Middle frontal gyrus (tissue), 1 donor: ENCODE data around the gene WIPF3.

ENCODE experiments used
- DNase-seq: peaks from one replicate; pipeline ENCODE4 v3.0.0-alpha.2; 2015; ENCODE audit warnings: low spot score; ENCODE audit errors: extremely low spot score

The WIPF3 gene

DNA sequence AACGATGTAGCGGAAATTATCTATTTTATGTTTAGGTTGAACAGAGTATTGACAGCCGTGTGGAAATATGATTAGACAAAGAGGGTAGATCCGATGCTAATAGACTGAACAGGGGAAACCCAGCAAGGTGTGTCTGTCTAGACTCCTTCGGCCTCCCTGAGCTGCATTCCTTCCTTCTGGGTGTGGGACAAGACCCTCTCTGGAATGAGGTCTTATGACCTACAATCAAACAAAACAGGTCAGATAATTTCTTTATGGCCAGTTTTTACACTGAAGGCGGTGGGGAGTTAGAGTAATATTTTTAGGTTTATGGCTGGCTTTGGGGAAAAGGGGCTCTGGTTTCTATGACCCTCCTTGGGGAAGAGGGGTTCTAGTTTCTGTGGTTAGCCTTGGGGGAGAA, 41.2 kb downstream of the WIPF3 start:
- DNase-seq, result no peak

GRCh38 chr7:29847916-29848315, 41.6 kb downstream of the WIPF3 start:
- DNase-seq, result no peak

GRCh38 chr7:29848941-29849340, 42.6 kb downstream of the WIPF3 start:
- no peak for DNase-seq

DNA sequence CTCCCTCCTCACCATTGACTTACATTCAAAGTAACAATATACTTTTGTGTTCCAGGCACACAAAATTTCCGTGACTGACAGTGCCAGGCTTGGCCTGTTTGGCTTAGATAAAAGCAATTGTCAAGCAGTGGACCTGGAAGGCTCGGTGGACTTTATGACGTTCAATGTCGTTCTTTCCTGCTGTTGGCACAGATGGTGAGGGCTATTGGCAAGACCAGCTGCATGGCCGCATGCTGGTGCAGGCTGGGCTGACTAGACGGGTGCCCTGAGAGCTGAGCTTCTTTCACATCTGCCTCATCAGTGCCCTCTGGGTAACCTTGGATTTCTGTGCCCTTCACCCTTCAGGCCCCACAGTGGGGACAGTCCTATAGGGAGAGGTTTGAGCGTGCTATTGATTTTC, 45.2 kb downstream of the WIPF3 start:
- DNase-seq, result no peak

DNA sequence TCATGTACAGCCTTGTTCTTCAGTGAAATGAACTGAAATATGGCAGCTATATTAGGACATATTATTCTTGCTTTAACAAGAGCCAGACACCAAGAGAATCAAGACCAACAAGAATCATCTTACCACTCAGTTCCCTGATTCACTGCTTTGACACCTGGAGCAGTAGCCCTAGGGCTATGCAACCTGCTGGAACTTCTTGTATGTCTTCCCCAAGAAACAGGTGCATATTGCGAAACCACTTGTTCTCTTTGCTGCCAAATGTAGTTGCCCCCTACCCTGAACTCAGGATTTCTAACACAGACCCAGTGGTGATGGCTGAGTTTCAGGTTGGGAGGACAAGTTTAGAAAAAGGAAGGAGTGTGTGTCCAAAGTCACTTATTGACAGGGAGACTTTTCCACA, 46.1 kb downstream of the WIPF3 start:
- no peak for DNase-seq

DNA sequence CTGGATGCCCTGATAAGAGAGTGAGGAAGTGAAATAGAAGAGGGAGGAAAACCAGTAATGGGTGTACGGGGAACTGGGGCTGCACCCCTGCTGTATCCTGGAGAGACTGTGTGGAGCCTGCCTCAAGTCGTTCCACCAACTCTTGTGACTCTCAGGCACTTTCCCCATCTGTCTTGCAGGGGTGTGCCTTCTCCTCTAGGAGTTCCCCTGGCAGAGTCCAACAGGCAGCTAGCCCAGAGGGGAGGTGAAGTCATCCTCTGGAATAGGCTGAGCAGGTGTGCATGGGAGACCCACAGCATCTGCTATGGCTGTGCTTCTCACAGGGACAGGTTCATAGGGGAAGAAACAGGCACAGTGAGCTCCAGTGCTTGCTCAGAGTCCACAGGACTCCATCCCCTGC, 46.8 kb downstream of the WIPF3 start:
- DNase-seq, result no peak

- no peak for DNase-seq
Observed at GRCh38 chr7:29853789-29854188, 47.5 kb downstream of the WIPF3 start.

DNA sequence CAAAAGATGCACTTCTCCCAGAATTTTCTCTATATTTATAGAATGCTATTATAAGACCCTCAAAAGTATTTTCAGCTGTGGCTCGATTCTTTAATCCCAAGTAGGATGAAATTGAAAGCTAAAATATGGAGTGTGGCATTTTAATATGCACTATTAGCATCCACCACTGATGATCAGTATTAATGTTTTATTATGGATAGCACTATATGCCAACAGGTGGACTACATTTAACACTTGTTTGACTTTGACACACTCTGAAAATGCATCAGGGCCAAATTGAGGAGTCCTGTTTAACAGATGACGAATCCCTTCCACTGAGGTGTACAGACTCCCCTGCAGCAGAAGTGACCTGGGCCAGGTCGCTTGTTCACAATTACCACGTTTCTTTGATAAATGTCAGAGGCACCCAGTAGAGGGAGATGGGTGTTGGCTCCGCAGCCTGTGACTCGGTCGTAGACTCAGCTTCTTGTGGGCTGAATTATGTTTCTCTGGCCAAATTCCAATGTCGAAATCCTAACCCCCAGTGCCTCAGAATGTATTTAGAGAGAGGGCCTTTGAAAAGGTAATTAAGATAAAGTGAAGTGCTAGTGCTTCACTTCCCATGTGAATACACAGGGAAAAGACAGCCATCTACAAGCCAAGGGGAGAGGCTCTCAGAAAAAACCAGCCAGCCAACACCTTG, 48.1 kb downstream of the WIPF3 start:
- DNase-seq, result no peak

- no peak for DNase-seq
Observed at GRCh38 chr7:29857654-29858053, 51.3 kb downstream of the WIPF3 start.

DNA sequence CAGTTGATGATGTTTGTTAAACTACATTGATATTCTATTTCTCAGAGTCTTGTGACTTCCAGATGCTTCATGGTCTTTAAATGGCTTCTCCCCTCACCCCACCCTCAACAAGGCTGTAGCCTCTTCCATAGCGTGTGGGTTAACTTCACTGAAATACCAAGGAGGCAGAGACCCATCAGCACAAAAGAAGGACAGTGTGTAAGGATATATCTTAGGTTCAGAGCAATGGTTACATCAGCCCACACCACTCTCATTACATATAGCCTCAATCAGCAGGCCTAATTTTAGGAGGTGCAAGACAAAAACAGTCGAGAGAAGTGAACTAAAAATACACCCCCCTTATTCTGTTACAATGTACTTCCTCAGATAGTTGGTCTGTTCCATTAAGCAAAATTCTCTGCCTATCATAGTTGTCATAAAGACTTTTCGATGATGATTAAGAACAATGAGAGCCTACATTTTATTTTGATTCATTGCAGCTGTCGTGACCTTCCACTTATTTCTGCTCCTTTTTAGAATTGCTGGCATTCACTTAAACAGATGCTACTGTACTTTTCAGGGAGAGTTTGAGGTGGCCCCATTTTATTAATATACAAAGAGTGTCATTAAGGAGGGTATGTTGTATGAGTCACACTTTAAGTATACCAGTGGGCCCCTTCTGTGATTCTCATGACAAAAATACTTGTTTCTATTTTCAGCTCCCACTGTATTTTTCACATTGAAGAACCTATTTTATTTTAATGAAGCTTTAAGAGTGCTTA, 52.1 kb downstream of the WIPF3 start:
- no peak for DNase-seq

GRCh38 chr7:29859104-29859503, 52.8 kb downstream of the WIPF3 start:
- no peak for DNase-seq

DNA sequence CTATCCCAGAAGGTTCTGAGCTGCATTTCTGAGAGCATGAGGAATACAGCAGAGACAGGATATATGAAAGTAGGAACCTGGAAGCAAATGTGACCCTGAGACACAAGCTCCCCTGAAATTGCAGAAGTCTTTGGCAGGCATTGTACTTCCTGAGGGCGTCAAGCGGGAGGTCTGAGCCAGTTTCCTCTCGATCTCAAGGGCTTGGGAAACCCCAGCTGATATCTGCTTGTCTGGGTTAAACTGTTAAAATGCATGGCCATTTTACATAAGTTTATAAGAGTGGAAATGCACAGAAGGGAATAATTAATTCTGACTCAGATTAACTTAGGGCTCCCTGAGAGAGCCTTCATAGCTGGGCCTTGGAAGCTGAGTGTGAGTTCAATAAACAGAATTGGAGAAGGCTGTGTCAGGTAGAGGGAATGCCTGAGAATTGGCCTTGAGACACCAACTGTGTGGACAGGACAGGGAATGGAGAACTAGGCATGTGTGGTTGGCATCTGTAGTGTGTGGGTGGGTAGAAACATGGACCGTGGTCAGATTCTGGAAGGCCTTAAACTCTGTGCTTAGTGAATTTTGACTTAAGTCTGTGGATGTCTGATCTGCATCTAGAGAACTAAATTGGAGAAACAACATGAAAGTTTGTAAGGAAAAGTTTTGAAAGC, 53.3 kb downstream of the WIPF3 start:
- DNase-seq, result no peak

- DNase-seq, result no peak
Observed at GRCh38 chr7:29860186-29860585, 53.9 kb downstream of the WIPF3 start.

GRCh38 chr7:29861884-29862283, 55.6 kb downstream of the WIPF3 start:
- DNase-seq, result no peak

DNA sequence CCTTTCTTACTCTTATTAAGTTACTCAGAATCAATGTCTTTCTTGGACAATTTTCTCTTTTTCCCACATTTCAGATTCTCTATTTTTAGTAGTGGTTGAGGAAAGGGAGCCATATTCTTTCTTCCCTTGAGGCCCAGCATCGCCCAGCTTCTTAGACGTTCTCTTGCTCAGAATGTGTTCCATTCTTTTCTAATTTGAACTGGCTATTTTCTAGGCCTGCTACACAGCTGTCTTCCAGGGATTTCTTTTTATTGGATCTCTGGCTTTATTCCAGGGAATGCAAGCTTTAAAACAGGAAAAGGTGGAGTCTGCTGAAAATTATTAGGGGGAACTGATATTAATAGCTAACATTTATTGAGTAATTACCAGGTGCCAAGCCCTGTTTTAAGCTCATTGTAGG, 58.3 kb downstream of the WIPF3 start:
- DNase-seq, result no peak

GRCh38 chr7:29865526-29865925, 59.2 kb downstream of the WIPF3 start:
- no peak for DNase-seq

DNA sequence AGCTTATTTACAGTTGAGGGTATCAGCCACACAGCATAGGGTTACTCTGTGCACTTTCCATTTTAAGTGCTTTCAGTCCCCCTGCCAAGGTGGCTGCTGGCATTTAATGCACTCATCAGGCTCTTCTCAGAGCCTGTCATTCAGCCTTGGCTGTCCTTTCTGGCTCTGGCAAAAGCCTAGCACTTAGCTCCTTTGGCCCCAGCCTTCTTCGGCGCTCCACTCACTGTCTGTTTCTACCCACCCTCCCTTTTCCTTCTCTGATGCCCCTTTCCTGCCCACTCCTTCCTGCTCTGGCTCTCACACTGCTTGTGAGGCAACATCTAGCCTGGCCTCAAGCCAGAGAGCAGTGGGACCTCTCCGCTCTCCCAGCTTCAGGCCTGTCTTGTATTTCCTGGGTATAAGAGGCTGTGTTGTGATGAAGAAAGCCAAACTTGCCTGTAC, 60.2 kb downstream of the WIPF3 start:
- no peak for DNase-seq

- no peak for DNase-seq
Observed at GRCh38 chr7:29871787-29872398, 65.6 kb downstream of the WIPF3 start.

DNA sequence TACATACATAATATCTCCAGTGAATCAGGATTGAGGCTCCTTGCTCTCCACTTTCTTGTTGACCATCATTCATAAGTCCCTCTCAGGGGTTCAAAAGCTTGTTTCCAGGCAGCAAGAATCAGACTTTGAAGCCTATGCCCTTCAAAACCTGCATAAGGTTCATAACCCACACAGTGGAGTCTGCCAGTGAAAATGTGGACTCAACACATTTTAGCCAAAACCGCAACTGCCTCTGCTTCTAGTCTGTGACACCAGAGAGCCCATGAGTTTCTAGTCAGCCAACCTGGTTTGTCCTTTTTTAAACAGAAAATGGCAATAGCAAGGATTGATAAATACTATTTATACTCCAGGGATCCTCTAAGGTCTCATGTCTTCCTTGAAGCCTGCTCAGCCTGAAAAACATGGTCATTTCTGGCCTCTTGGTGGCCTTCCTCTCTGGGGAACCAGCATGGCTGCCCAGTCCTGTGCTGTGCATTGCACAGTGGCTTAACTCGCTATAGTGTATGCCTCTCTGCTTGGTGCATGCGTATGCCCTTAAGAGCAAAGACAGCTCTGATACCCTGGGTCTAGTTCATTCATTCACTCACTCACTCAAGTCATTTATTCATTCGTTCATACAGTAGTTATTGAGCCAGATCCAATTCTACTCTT, 67.5 kb downstream of the WIPF3 start:
- DNase-seq, result no peak

GRCh38 chr7:29875741-29876140, 69.4 kb downstream of the WIPF3 start:
- DNase-seq, result no peak

- no peak for DNase-seq
Observed at GRCh38 chr7:29877196-29877595, 70.9 kb downstream of the WIPF3 start.
